Measurements from ENCODE around the gene USP3.

- TF ChIP-seq CTCF (IDR thresholded peaks at IDR 0.05 in 4 of 5, conservative IDR thresholded peaks at IDR 0.05 in 1 of 5) = no peak
- no peak for TF ChIP-seq POLR2A (IDR thresholded peaks at IDR 0.05)
Observed at GRCh38 chr15:63500265-63501250, 3.8 kb upstream of the USP3 start.

All from gastrocnemius medialis (tissue), 4 donors.